Cortex of kidney (tissue), 1 donor: ENCODE measurements around the gene SEC14L2.
"Not testable (repeated sequence)": the region's sequence is repeated elsewhere in the genome, so short reads cannot be mapped to it uniquely, and the experiment has no call there.

ENCODE experiments used
- DNase-seq: peaks from one replicate; lab custom pipeline; 2025; lab: John Stamatoyannopoulos, UW

The SEC14L2 gene

GRCh38 chr22:30426388-30427353 is 29.9 kb downstream of the SEC14L2 start:
- no peak for DNase-seq

GRCh38 chr22:30427871-30428270 is 31.1 kb downstream of the SEC14L2 start:
- no peak for DNase-seq

DNA sequence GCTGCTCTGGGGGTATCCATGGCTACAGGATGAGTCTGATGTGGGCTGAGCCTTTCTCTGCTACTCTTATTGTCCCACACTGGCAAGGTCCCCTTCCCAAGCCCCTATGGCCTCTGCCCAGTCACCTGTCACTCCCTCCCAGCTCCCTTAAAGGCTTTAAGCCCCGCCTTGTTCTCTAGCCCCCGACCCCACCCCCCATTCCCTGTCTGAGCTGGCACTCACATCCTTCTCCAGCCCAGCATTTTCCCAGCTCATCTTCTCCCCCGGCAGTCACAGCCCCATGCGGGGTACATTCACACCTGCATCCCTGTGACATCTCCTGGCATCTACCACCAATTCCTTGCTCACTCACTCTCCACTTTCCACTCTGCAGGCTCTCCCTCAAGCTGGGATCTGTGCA is 33.1 kb downstream of the SEC14L2 start:
- no peak for DNase-seq

- no peak for DNase-seq
Measured at GRCh38 chr22:30430933-30431332, 34.1 kb downstream of the SEC14L2 start.

GRCh38 chr22:30432096-30432495 is 35.3 kb downstream of the SEC14L2 start:
- no peak for DNase-seq

DNA sequence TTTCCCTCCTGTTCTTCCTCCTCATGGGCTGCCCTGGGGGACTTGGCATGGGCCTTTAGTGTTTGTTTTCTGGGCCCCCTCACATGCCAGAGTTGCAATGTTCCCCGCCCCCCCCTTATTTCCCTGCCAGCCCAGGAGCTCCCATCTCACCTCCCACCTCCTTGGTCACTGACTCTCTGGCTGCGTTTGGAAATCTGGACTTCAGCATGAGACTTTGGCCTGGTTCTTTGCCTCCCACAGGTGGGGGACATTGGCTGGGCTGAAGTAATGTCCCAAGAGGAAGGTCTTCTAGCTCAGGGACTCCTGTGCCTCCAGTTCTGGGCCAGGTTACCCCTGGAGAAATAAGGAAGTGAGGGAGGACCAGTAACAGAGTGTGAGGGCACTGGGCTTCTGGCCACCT is 35.7 kb downstream of the SEC14L2 start:
- no peak for DNase-seq

- no peak for DNase-seq
Measured at GRCh38 chr22:30433227-30433626, 36.4 kb downstream of the SEC14L2 start.

- DNase-seq, result no peak
Measured at GRCh38 chr22:30433773-30434172, 37.0 kb downstream of the SEC14L2 start.

- no peak for DNase-seq
Measured at GRCh38 chr22:30434843-30435242, 38.0 kb downstream of the SEC14L2 start.

- no peak for DNase-seq
Measured at GRCh38 chr22:30435674-30436126, 38.9 kb downstream of the SEC14L2 start.

- DNase-seq, result no peak
Measured at GRCh38 chr22:30436196-30436595, 39.4 kb downstream of the SEC14L2 start.

DNA sequence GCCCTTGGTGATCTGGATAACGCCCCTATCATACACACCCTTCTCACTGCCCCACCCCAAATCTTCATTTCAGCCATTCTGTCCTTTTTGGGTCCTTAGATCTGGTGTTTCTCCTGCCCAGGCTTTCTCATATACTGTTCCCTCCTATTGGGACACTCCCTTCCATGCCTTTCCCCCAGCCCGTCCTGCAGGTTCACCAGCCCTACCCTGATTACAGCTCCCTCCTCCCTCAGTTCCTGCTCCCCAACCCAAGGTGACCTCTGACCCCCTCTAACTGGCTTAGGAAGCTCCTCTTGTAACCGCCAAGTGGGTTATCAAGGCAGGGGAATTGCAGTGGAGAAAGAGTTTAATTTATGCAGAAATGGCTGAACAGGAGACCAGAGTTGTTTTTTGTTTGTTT is 41.7 kb downstream of the SEC14L2 start:
- no peak for DNase-seq

DNA sequence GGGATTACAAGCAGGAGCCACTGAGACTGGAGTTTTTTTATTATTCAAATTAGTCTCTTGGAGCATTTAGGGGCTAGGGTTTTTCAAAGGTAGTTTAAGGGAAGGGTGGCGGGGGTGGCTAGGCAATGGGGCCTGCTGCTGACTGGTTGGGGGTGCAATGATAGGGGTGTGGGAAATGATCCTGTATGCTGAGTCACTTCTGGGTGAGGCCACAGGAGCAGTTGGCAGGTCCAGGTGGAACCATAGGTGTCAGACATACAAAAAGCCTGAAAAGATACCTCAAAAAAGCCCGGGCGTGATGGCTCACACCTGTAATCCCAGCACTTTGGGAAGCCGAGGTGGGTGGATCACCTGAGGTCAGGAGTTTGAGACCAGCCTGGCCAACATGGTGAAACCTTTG is 42.4 kb downstream of the SEC14L2 start:
- DNase-seq, result no peak

- DNase-seq, result no peak
Measured at GRCh38 chr22:30439836-30440235, 43.0 kb downstream of the SEC14L2 start.

- no peak for DNase-seq
Measured at GRCh38 chr22:30441088-30441487, 44.3 kb downstream of the SEC14L2 start.

DNA sequence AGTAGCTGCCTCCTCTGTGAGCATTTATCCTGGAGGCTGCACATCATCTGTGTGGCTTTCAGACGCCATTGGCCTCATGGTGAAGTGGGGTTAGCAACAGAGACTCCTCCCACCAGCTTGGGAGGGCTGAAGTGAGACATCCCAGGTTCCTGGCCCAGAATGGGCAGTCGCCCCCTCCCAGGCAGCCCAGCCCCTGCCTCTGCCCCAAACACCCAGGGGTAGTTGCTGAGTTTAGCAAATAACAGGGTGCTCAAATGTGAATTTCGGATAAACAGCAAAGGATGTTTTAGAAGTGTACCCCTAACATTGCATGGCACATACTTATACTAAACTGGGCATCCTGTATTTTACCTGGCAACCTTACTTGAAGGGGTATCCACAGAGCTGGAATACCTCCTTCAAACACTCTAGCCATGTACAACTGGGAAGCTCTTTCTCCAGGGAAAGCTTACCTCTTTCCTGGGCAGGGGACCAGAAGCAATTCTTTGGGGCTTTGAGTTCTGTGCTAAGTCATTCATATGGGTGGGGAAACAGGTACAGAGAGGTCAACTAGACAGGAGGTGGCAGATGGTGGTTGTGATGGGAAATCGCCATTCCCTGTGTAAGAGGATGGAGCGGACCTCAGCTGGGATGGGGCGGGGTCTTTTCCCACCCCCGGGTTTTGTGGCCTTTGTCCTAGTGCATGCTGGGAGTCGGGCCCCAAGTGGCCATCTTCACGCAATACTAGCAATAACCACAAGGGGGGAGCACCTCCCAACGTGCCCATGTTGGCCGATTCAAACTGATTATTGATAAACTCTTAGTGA is 48.0 kb downstream of the SEC14L2 start:
- no peak for DNase-seq

- DNase-seq, result no peak
Measured at GRCh38 chr22:30445438-30446145, 48.8 kb downstream of the SEC14L2 start.

DNA sequence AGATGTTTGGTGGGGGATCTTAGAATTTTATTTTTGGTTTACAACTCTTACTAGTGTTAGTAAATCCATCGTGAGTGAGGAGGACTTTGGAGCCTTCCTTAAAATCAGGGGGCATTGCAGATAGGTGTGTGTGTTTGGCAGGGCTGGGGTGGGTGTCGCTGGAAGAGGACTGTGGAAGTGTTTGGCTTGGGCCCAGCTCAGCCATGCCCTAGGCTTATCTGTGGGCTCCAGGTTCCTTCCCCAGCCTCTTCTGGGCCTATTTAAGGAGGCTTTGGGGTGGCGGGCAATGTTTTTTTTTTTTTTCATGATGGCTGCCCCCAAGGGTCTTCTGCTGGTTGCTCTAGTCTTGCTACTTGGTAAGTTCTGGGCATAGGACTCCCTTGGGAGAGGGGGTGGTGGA is 50.8 kb downstream of the SEC14L2 start:
- DNase-seq, result no peak

DNA sequence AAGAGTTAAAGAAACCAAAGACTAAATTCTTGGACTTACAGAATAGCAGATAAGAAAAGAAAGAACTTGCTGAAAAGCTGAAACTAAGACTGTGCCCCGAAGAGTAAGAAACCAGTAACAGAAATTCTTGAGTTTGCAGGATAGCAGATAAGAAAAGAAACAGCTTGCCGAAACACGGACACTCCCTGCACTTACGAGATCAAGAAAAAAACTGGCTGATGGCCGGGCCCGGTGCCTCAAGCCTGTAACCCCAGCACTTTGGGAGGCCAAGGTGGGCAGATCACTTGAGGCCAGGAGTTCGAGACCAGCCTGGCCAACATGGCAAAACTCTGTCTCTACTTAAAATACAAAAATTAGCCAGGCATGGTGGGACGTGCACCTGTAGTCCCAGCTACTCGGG is 54.7 kb downstream of the SEC14L2 start:
- not testable (repeated sequence) for DNase-seq

- no peak for DNase-seq
Measured at GRCh38 chr22:30452861-30453260, 56.0 kb downstream of the SEC14L2 start.

- DNase-seq, result no peak
Measured at GRCh38 chr22:30453731-30454510, 57.1 kb downstream of the SEC14L2 start.
